Measurements from ENCODE around the gene TK1.

Gene TK1

DNA sequence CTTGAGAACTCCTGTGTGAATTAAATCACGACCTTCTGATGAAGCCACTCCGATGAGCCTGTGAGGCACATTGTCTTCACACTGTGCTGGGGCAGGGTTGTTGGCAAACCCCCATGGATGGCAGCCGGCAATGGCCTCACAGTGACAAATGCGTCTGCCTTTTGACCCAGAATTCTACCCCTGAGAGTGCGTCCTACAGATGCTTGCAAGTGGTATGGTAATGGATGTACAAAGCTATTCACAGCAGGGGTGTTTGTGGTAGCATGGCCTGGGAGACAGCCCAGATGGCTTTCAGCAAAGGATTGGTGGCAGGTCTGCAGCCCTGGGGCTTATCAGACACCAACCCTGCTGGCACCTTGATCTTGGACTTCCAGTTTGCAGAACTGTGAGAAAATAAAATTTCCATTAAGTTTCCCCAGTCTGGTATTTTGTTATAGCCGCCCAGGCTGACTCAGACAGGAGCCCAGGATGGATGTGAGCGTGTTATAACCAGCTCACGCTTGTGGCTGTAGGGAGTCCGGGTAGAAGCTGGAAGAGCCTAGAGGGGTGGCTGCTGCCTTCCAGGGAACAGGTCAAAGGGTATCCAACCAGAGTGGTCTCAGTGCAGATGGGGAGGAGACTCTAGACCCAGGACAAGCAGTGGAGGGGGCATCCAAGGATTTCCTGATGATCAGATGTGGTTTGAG lies 10.4 kb upstream of the TK1 start:
- H3K4me1 ChIP-seq (ENCODE audit: insufficient read depth, low read length), result no peaks in the 10 kb centered on the region
- no peaks in the 10 kb centered on the region for H3K27me3 ChIP-seq (ENCODE audit: insufficient read depth, low read length, poor library complexity)
- H3K4me2 ChIP-seq (ENCODE audit: insufficient read depth, low read length), result no peak overlapping the region
- H3K9me3 ChIP-seq (ENCODE audit: insufficient read depth, low read length, severe bottlenecking), result no peaks in the 10 kb centered on the region
- no peak overlapping the region for H2AFZ ChIP-seq (ENCODE audit: low read depth, low read length)
- peaks cover 56% of the 10 kb centered on the region for H3K36me3 ChIP-seq (ENCODE audit: insufficient read depth, low read length)
- no peak overlapping the region for H3K9ac ChIP-seq (ENCODE audit: low read depth, low read length)
- TF ChIP-seq, protein P1, sequence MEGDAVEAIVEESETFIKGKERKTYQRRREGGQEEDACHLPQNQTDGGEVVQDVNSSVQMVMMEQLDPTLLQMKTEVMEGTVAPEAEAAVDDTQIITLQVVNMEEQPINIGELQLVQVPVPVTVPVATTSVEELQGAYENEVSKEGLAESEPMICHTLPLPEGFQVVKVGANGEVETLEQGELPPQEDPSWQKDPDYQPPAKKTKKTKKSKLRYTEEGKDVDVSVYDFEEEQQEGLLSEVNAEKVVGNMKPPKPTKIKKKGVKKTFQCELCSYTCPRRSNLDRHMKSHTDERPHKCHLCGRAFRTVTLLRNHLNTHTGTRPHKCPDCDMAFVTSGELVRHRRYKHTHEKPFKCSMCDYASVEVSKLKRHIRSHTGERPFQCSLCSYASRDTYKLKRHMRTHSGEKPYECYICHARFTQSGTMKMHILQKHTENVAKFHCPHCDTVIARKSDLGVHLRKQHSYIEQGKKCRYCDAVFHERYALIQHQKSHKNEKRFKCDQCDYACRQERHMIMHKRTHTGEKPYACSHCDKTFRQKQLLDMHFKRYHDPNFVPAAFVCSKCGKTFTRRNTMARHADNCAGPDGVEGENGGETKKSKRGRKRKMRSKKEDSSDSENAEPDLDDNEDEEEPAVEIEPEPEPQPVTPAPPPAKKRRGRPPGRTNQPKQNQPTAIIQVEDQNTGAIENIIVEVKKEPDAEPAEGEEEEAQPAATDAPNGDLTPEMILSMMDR (IDR thresholded peaks at IDR 0.05; ENCODE audit: borderline replicate concordance, extremely low read depth, low read length, poor library complexity, severe bottlenecking), result no peak
- no peak for TF ChIP-seq EZH2 (IDR thresholded peaks at IDR 0.05; ENCODE audit: borderline replicate concordance, low read depth, low read length, severe bottlenecking)
- H3K4me3 ChIP-seq (ENCODE audit: low read depth in 1 of 2, low read length in 2 of 2), result no peak overlapping the region
- H3K27ac ChIP-seq (ENCODE audit: low read length), result no peak overlapping the region
- H4K20me1 ChIP-seq (ENCODE audit: insufficient read depth, low read length), result peaks cover 11% of the 10 kb centered on the region; the same call in 1 of the 2 replicates
- ATAC-seq (ENCODE audit: insufficient read depth, low read depth) (no peak; the same call in 2 of the 3 replicates), DNase-seq (no peak)
- H3K79me2 ChIP-seq (ENCODE audit: insufficient read depth, low read length), result peaks cover 16% of the 10 kb centered on the region

DNA sequence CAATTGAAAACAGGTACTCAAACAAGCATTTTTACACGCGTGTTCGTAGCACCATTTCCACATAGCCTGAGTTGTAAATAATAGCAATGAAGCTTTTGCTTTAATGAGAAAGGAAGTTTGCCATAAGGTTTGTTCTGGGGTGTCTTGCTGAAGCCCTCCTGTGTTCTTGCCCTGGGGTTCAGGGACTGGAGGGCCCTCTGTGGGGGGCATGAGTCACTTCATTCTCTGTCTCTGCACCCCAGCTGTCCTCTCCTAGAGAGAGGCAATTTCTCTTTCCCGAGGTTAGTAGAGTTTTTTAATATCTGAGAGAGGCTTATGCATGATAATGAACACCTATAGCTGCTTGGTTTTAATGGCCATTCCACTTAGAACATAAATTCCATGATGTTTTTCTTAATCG lies 9.9 kb upstream of the TK1 start:
- no peak overlapping the region for H3K4me2 ChIP-seq (ENCODE audit: insufficient read depth, low read length)
- no peak for DNase-seq
- ATAC-seq (ENCODE audit: insufficient read depth, low read depth), result no peak
- no peaks in the 10 kb centered on the region for H3K4me1 ChIP-seq (ENCODE audit: insufficient read depth, low read length)
- peaks cover 58% of the 10 kb centered on the region for H3K36me3 ChIP-seq (ENCODE audit: insufficient read depth, low read length)
- H4K20me1 ChIP-seq (ENCODE audit: insufficient read depth, low read length), result peaks cover 11% of the 10 kb centered on the region; the same call in 1 of the 2 replicates
- no peak overlapping the region for H2AFZ ChIP-seq (ENCODE audit: low read depth, low read length)
- no peaks in the 10 kb centered on the region for H3K27me3 ChIP-seq (ENCODE audit: insufficient read depth, low read length, poor library complexity)
- H3K4me3 ChIP-seq (ENCODE audit: low read depth in 1 of 2, low read length in 2 of 2), result no peak overlapping the region
- H3K27ac ChIP-seq (ENCODE audit: low read length), result no peak overlapping the region
- peaks cover 16% of the 10 kb centered on the region for H3K79me2 ChIP-seq (ENCODE audit: insufficient read depth, low read length)
- H3K9ac ChIP-seq (ENCODE audit: low read depth, low read length), result no peak overlapping the region
- H3K9me3 ChIP-seq (ENCODE audit: insufficient read depth, low read length, severe bottlenecking), result no peaks in the 10 kb centered on the region
- TF ChIP-seq, protein P1 (IDR thresholded peaks at IDR 0.05; ENCODE audit: borderline replicate concordance, extremely low read depth, low read length, poor library complexity, severe bottlenecking), result no peak
- no peak for TF ChIP-seq EZH2 (IDR thresholded peaks at IDR 0.05; ENCODE audit: borderline replicate concordance, low read depth, low read length, severe bottlenecking)

DNA sequence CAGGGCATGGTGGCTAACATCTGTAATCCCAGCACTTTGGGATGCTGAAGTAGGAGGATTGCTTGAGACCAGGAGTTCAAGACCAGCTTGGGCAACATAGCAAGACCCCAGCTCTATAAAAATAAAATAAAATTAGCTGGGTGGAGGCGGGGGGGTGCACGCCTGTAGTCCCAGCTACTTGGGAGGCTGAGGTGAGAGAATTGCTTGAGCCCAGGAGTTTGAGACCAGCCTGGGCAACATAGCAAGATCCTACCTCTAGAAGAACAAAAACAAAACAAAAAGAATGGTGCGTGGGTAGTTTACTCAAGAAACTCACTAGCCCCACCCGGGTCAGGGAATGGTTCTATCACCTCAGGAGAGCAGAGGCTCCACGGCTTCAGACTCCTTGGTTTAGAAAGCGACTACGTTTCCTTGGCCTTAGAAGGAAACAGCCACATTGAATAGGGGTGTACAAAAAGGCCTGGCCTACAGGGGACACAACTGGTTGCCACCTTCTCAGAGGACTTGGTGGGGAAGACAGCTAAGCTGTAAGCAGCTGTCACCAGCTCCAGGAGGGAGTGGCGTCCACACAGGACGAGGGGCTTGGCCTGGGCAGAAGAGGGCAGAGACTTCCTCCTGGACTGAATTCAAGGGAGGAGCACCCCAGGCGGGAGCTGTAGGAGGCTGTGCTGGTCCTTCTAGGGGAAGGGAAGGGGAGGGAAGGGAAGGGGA lies 716 bp downstream of the TK1 start:
- Histone ChIP-seq H3K4me3 (ENCODE audit: low read depth in 1 of 2, low read length in 2 of 2) (peak overlapping the region; percentile 32 to 70), H3K36me3 (ENCODE audit: insufficient read depth, low read length) (peaks cover 58% of the 10 kb centered on the region), H3K4me2 (ENCODE audit: insufficient read depth, low read length) (peak overlapping the region; percentile 92), H3K4me1 (ENCODE audit: insufficient read depth, low read length) (peaks cover 85% of the 10 kb centered on the region), H2AFZ (ENCODE audit: low read depth, low read length) (peak overlapping the region; percentile 42; the same call in 1 of the 2 replicates), H3K27ac (ENCODE audit: low read length) (peak overlapping the region; percentile 70), H4K20me1 (ENCODE audit: insufficient read depth, low read length) (peaks cover 26% of the 10 kb centered on the region), H3K79me2 (ENCODE audit: insufficient read depth, low read length) (peaks cover 84% of the 10 kb centered on the region), H3K9ac (ENCODE audit: low read depth, low read length) (peak overlapping the region; percentile 75), H3K27me3 (ENCODE audit: insufficient read depth, low read length, poor library complexity) (no peaks in the 10 kb centered on the region), H3K9me3 (ENCODE audit: insufficient read depth, low read length, severe bottlenecking) (no peaks in the 10 kb centered on the region)
- TF ChIP-seq, protein P1 (IDR thresholded peaks at IDR 0.05; ENCODE audit: borderline replicate concordance, extremely low read depth, low read length, poor library complexity, severe bottlenecking), result no peak
- DNase-seq, result peak; percentile 37
- ATAC-seq (ENCODE audit: insufficient read depth, low read depth), result peak; percentile 3; the same call in 2 of the 3 replicates

Data from DND-41 (cell line).